H1 (cell line): Measurements from ENCODE around the gene SIN3B. TPM values are rescaled to one million over a fixed set of nuclear protein-coding genes. Genes with fewer than 3 reads are reported as not detected.

Experiments
- CTCF ChIA-PET: fragments of 300-600 bp; sonication (Branson Sonifier 250); formaldehyde crosslinking; loops from one replicate; lab custom pipeline; 2021; ENCODE audit not compliant: partially characterized antibody; lab: Charles Lee
- POLR2A ChIA-PET: fragments of 300-600 bp; sonication (Branson Sonifier 250); formaldehyde crosslinking; loops from one replicate; lab custom pipeline; 2021; ENCODE audit warnings: inconsistent platforms; ENCODE audit not compliant: partially characterized antibody; lab: Charles Lee
- DNase-seq, 2 experiments: peaks; one replicate each; pipeline versions ENCODE4 v3.0.0 to v3.0.0-alpha.2; 2010 to 2022; ENCODE audit warnings: low spot score in 2 of 2, low read depth in 1 of 2, mixed read lengths in 1 of 2
- FAIRE-seq: peaks from 2 replicates; lab custom pipeline; 2011; peaks lifted over from hg19 to GRCh38; lab: Jason Lieb, UNC
- H2AFZ ChIP-seq: 2 replicates; pipeline ENCODE4 v1.8.1; 2012; ENCODE audit warnings: low read length, inconsistent platforms
- H2AK5ac ChIP-seq: 2 replicates; pipeline ENCODE4 v1.6.1; 2013; ENCODE audit warnings: low read depth, low read length
- H2BK120ac ChIP-seq: replicated peaks from 2 replicates; pipeline ENCODE3; 2013; ENCODE audit warnings: low read depth, low read length, inconsistent platforms
- H2BK12ac ChIP-seq: 2 replicates; pipeline ENCODE4 v1.6.1; 2013; ENCODE audit warnings: low read depth, low read length
- H2BK15ac ChIP-seq: 2 replicates; pipeline ENCODE4 v1.6.1; 2013; ENCODE audit warnings: low read length
- H2BK20ac ChIP-seq: 2 replicates; pipeline ENCODE4 v1.6.1; 2013; ENCODE audit warnings: low read length
- H2BK5ac ChIP-seq: 2 replicates; pipeline ENCODE4 v1.6.1; 2013; ENCODE audit warnings: low read depth, low read length
- H3K14ac ChIP-seq: 2 replicates; pipeline ENCODE4 v1.6.1; 2013; ENCODE audit warnings: inconsistent platforms; ENCODE audit not compliant: insufficient read length
- H3K18ac ChIP-seq: 2 replicates; pipeline ENCODE4 v1.6.1; 2013; ENCODE audit warnings: low read length; ENCODE audit errors: extremely low read depth
- H3K23ac ChIP-seq: 2 replicates; pipeline ENCODE4 v1.6.1; 2013; ENCODE audit warnings: inconsistent platforms; ENCODE audit not compliant: insufficient read length
- H3K23me2 ChIP-seq: 2 replicates; pipeline ENCODE4 v1.6.1; 2013; ENCODE audit warnings: low read depth, low read length
- H3K27ac ChIP-seq: 2 replicates; pipeline ENCODE4 v1.6.1; 2011; ENCODE audit warnings: low read depth, low read length, inconsistent platforms
- H3K27me3 ChIP-seq, 4 experiments: replicated peaks in 1 of 4; 1 replicate in 1 of 4; 2 replicates in 3 of 4; pipeline versions ENCODE4 v1.6.1 to v1.8.1; 2011 to 2013; ENCODE audit warnings: low read length in 3 of 4, mild to moderate bottlenecking in 3 of 4, inconsistent platforms in 2 of 4, mixed read lengths in 2 of 4, moderate library complexity in 1 of 4; ENCODE audit not compliant: control insufficient read depth in 3 of 4, insufficient read depth in 3 of 4; ENCODE audit errors: extremely low read depth in 1 of 4
- H3K36me3 ChIP-seq, 4 experiments: 2 replicates each; pipeline versions ENCODE4 v1.6.1 to v1.8.1; 2011 to 2013; ENCODE audit warnings: mild to moderate bottlenecking in 4 of 4, low read length in 3 of 4, moderate library complexity in 2 of 4, control low read depth in 1 of 4, inconsistent platforms in 1 of 4; ENCODE audit not compliant: insufficient read depth in 4 of 4, control insufficient read depth in 2 of 4
- H3K4ac ChIP-seq: replicated peaks from 2 replicates; pipeline ENCODE3; 2013; ENCODE audit warnings: low read length, low read depth, mixed read lengths, inconsistent platforms; ENCODE audit not compliant: insufficient read length
- H3K4me1 ChIP-seq, 4 experiments: replicated peaks in 1 of 4; 1 replicate in 1 of 4; 2 replicates in 3 of 4; pipeline versions ENCODE4 v1.6.1 to v1.8.1; 2011 to 2013; ENCODE audit warnings: low read length in 3 of 4, inconsistent platforms in 2 of 4, mixed read lengths in 1 of 4; ENCODE audit not compliant: insufficient read depth in 4 of 4, control insufficient read depth in 3 of 4
- H3K4me2 ChIP-seq, 2 experiments: 2 replicates each; pipeline versions ENCODE4 v1.6.1 to v1.8.1; 2011 to 2013; ENCODE audit warnings: low read depth in 2 of 2, low read length in 2 of 2, control low read depth in 1 of 2, inconsistent platforms in 1 of 2, mild to moderate bottlenecking in 1 of 2; ENCODE audit not compliant: insufficient read depth in 1 of 2
- H3K4me3 ChIP-seq, 4 experiments: fragments of 200-600, 300-600 bp in 1 of 4; sonication (generic), shearing (Covaris generic), sonication (Bioruptor Twin) in 1 of 4; 2 replicates each; pipeline versions ENCODE4 v1.5.1 to v1.8.1; 2011 to 2016; ENCODE audit warnings: low read length in 4 of 4, low read depth in 3 of 4, control low read depth in 2 of 4, inconsistent platforms in 2 of 4, mild to moderate bottlenecking in 2 of 4, mixed read lengths in 1 of 4, moderate library complexity in 1 of 4; ENCODE audit not compliant: insufficient read depth in 2 of 4; ENCODE audit errors: extremely low read depth in 1 of 4
- H3K56ac ChIP-seq: replicated peaks from 2 replicates; pipeline ENCODE3; 2013; ENCODE audit warnings: low read depth, mild to moderate bottlenecking, mixed read lengths, low read length, inconsistent platforms; ENCODE audit not compliant: insufficient read length
- H3K79me1 ChIP-seq: 2 replicates; pipeline ENCODE4 v1.6.1; 2013; ENCODE audit warnings: low read depth, low read length, control low read depth
- H3K79me2 ChIP-seq, 2 experiments: 2 replicates each; pipeline versions ENCODE4 v1.6.1 to v1.8.1; 2012 to 2013; ENCODE audit warnings: low read length in 2 of 2, mild to moderate bottlenecking in 2 of 2, inconsistent platforms in 1 of 2; ENCODE audit not compliant: insufficient read depth in 2 of 2, control insufficient read depth in 1 of 2
- H3K9ac ChIP-seq, 4 experiments: replicated peaks in 1 of 4; 1 replicate in 1 of 4; 2 replicates in 3 of 4; pipeline versions ENCODE4 v1.6.1 to v1.8.1; 2011 to 2013; ENCODE audit warnings: low read depth in 3 of 4, low read length in 3 of 4, control low read depth in 2 of 4, mild to moderate bottlenecking in 2 of 4, moderate library complexity in 2 of 4, inconsistent platforms in 1 of 4; ENCODE audit errors: extremely low read depth in 1 of 4
- H3K9me3 ChIP-seq, 2 experiments: 2 replicates each; pipeline versions ENCODE4 v1.6.1 to v1.8.1; 2012 to 2013; ENCODE audit warnings: mild to moderate bottlenecking in 2 of 2, moderate library complexity in 2 of 2, control low read depth in 1 of 2, inconsistent platforms in 1 of 2, low read depth in 1 of 2, low read length in 1 of 2, mixed read lengths in 1 of 2; ENCODE audit not compliant: insufficient read depth in 2 of 2
- H4K20me1 ChIP-seq, 2 experiments: replicated peaks in 1 of 2; 2 replicates each; pipeline versions ENCODE3 to v1.8.1; 2011 to 2013; ENCODE audit warnings: inconsistent platforms in 2 of 2, low read length in 2 of 2, mild to moderate bottlenecking in 1 of 2; ENCODE audit not compliant: insufficient read depth in 2 of 2, control insufficient read depth in 1 of 2
- H4K5ac ChIP-seq: 2 replicates; pipeline ENCODE4 v1.6.1; 2013; ENCODE audit warnings: low read length, low read depth, mixed read lengths, inconsistent platforms; ENCODE audit not compliant: insufficient read length
- H4K8ac ChIP-seq: 2 replicates; pipeline ENCODE4 v1.8.0; 2013; ENCODE audit warnings: mild to moderate bottlenecking, moderate library complexity, low read length, inconsistent platforms; ENCODE audit not compliant: insufficient read depth; ENCODE audit errors: extremely low read depth
- H4K91ac ChIP-seq: replicated peaks from 2 replicates; pipeline ENCODE3; 2013; ENCODE audit warnings: low read length, mixed read lengths, inconsistent platforms; ENCODE audit not compliant: insufficient read length
- CHD1 ChIP-seq: IDR thresholded peaks from 2 replicates; pipeline ENCODE4 v1.6.1; 2012; ENCODE audit warnings: low read depth, low read length, improper control_type of control experiment
- JUN ChIP-seq: IDR thresholded peaks from 2 replicates; pipeline ENCODE4 v1.6.1; 2011; ENCODE audit warnings: low read depth, mild to moderate bottlenecking, improper control_type of control experiment, low read length
- JUND ChIP-seq: IDR thresholded peaks from 2 replicates; pipeline ENCODE4 v1.6.1; 2011; ENCODE audit warnings: mild to moderate bottlenecking, improper control_type of control experiment, low read length
- MAFK ChIP-seq: IDR thresholded peaks from 2 replicates; pipeline ENCODE4 v1.6.1; 2012; ENCODE audit warnings: low read depth, mild to moderate bottlenecking, improper control_type of control experiment, low read length
- NRF1 ChIP-seq: IDR thresholded peaks from 2 replicates; pipeline ENCODE4 v1.6.1; 2011; ENCODE audit warnings: mild to moderate bottlenecking, low read depth, low read length, improper control_type of control experiment
- RBBP5 ChIP-seq: IDR thresholded peaks from 2 replicates; pipeline ENCODE4 v1.7.1; 2012; ENCODE audit warnings: low read depth, mild to moderate bottlenecking, inconsistent platforms, low read length, moderate library complexity, borderline replicate concordance
- RFX5 ChIP-seq: IDR thresholded peaks from 2 replicates; pipeline ENCODE4 v1.6.1; 2011; ENCODE audit warnings: low read depth, low read length, improper control_type of control experiment, borderline replicate concordance
- SIRT6 ChIP-seq: IDR thresholded peaks from one replicate; pipeline ENCODE4 v1.7.1; 2012; ENCODE audit warnings: low read length, inconsistent platforms
- TEAD4 ChIP-seq: IDR thresholded peaks from 2 replicates; pipeline ENCODE4 v1.6.1; 2012; ENCODE audit warnings: low read depth, low read length, inconsistent platforms, mixed read lengths
- WGBS, 2 experiments: shearing (Covaris generic) in 1 of 2; methylation state at CpG; one replicate each; pipeline versions ENCODE4 v1.1.6 to v1.1.7; 2013 to 2015; ENCODE audit warnings: low lambda C conversion rate in 2 of 2, mixed read lengths in 2 of 2, inconsistent platforms in 1 of 2, low coverage in 1 of 2, missing lambda C conversion rate in 1 of 2; ENCODE audit not compliant: insufficient replicate concordance in 2 of 2, insufficient coverage in 1 of 2, insufficient read length in 1 of 2; ENCODE audit errors: extremely low coverage in 1 of 2, missing lambda C conversion rate in 1 of 2; 5-methylcytosine and 5-hydroxymethylcytosine counted together
- polyA plus RNA-seq, 7 experiments: library from polyadenylated mRNA; depleted of rRNA in 3 of 7; stranded (reverse) in 5 of 7; unstranded in 2 of 7; fragments of >200 nt in 5 of 7; fragments of 200-250 nt in 2 of 7; gene quantifications; 1 replicate in 5 of 7; 2 replicates in 1 of 7; 4 replicates in 1 of 7; pipeline versions ENCODE4 v1.2.1 to v1.2.3, GENCODE V29; 2011 to 2013; ENCODE audit warnings: missing spikeins in 2 of 7, mixed read lengths in 2 of 7
- total RNA-seq: library from RNA; stranded (reverse); fragmentation: NEBNext Ultra II Directional; extraction: Animal tissue kit (Norgen Biotek cat#: 25700); gene quantifications from 2 replicates; pipeline ENCODE4 v1.2.1, GENCODE V29; 2021

Gene SIN3B
- total and polyA plus RNA-seq, 2 of the 8 experiments (the other 6 are each of a cell fraction or from before 2014, with no cell fraction given), result 29.5 to 71.1 TPM

DNA sequence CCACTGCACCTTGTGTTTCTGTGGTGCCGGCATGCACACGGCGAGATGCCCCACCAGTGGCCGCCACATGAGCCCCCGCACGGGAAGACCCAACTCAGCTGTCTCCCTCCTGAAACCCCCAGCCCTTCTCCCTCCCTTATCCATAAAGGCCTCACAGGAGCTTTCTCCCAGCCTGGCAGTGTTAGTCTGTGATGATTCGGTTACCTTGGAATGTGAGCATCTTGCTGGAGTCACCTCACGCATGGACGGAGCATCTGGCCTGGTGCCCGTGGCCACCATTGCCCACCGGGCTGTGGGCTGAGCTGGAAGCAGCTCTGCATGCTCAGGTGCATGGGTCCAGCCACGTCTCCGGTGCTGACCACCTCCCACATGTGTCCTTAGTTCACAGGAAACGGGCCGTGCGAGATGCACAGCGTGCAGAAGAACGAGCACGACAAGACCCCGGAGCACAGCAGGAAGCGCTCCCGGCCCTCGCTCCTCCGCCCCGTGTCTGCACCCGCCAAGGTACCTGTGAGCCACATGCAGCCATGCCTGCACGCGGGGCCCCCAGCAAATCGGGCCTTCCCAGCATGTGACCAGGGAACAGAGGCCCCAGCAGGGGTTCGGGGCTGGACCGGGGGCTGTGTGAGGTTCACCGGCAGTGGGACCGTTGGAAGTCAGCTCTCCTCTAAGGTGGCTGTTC, 22.0 kb downstream of the SIN3B start:
- ChIA-PET CTCF (interaction anchor here (0.9 to 2.2 kb wide), 5 partner anchors 9 to 79 kb away, joined by 3 to 6 read pairs (median 3); no protein-coding TSS in a partner anchor), POLR2A (no interaction called here)
- Histone ChIP-seq H3K9me3 (no peaks in the 10 kb centered on the region), H2AFZ (no peak overlapping the region), H3K4me3 (no peak overlapping the region), H3K23me2 (no peaks in the 10 kb centered on the region), H3K4me1 (no peaks in the 10 kb centered on the region; a peak in 1 of 7 replicates), H3K9ac (no peak overlapping the region), H2BK15ac (no peak overlapping the region), H4K91ac (no peak overlapping the region), H2BK12ac (no peak overlapping the region), H2BK5ac (no peak overlapping the region), H4K5ac (no peak overlapping the region), H3K23ac (no peak overlapping the region), H2BK120ac (no peak overlapping the region), H4K8ac (no peak overlapping the region), H2AK5ac (no peak overlapping the region), H3K4ac (no peak overlapping the region), H3K4me2 (no peak overlapping the region), H3K14ac (no peak overlapping the region), H3K36me3 (peaks cover 23 to 81% (median 57%) of the 10 kb centered on the region in 4 experiments), H3K79me1 (no peaks in the 10 kb centered on the region), H3K27me3 (no peaks in the 10 kb centered on the region), H2BK20ac (no peak overlapping the region), H4K20me1 (peaks cover 10 to 16% of the 10 kb centered on the region in 2 experiments), H3K27ac (no peak overlapping the region), H3K18ac (no peak overlapping the region), H3K79me2 (no peaks in the 10 kb centered on the region), H3K56ac (no peak overlapping the region)
- TF ChIP-seq CHD1 (no peak), JUND (no peak), NRF1 (no peak), RFX5 (no peak), RBBP5 (no peak), JUN (no peak), MAFK (no peak), TEAD4 (no peak), SIRT6 (no peak)
- FAIRE-seq, result no peak
- DNase-seq, result no peak
- 91% methylated on average over 30 of the region's 33 CpGs; no CpG with 5 or more reads in 1 of the 2 experiments for WGBS, 2 experiments
